Right renal cortex interstitium (tissue), 3 donors: ENCODE measurements around the gene GOLGA5. TPM values are rescaled to one million over a fixed set of nuclear protein-coding genes. Genes with fewer than 3 reads are reported as not detected.
"Not testable (repeated sequence)": the region's sequence is repeated elsewhere in the genome, so short reads cannot be mapped to it uniquely, and the experiment has no call there.

Experiments
- DNase-seq, 3 donors: peaks; one replicate each; pipeline ENCODE4 v3.0.0-alpha.2; 2013; ENCODE audit warnings: low read depth in 3 of 3, low spot score in 2 of 3
- polyA plus RNA-seq, 3 donors: library from polyadenylated mRNA; unstranded; fragments of 120-200 nt; gene quantifications; one replicate each; pipeline ENCODE4 v1.2.1, GENCODE V29; 2013; ENCODE audit not compliant: insufficient read length in 3 of 3

The GOLGA5 gene
- polyA plus RNA-seq, 3 donors, result 45.4 to 52.6 (median 50.6) TPM

DNA sequence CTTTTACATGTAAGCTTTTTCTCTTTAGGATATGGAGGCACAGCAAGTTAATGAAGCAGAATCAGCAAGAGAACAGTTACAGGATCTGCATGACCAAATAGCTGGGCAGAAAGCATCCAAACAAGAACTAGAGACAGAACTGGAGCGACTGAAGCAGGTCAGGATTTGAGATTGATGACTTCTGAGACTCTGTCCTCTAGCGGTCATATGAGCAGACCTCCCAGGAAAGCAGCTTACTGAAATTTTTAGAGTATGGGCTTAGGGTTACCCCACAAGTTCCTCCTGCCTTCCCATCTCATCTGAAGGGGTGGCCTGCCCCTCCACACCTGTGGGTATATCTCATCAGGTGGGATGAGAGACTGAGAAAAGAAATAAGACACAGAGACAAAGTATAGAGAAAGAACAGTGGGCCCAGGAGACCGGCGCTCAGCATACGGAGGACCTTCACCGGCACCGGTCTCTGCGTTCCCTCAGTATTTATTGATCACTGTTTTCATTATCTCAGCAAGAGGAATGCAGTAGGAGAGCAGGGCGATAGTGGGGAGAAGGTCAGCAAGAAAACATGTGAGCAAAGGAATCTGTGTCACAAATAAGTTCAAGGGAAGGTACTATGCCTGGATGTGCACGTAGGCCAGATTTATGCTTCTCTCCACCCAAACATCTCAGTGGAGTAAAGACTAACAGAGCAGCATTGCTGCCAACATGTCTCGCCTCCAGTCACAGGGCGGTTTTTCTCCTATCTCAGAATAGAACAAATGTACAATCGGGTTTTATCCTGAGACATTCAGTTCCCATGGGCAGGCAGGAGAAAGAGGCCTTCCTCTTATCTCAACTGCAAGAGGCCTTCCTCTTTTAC lies 25.8 kb downstream of the GOLGA5 start:
- not testable (repeated sequence) for DNase-seq

DNA sequence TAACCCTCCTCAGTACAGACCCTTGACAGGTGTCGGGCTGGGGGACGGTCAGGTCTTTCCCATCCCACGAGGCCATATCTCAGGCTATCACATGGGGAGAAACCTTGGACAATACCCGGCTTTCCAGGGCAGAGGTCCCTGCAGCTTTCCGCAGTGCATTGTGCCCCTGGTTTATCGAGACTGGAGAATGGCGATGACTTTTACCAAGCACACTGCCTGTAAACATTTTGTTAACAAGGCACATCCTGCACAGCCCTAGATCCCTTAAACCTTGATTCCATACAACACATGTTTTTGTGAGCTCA lies 26.4 kb downstream of the GOLGA5 start:
- not testable (repeated sequence) for DNase-seq

DNA sequence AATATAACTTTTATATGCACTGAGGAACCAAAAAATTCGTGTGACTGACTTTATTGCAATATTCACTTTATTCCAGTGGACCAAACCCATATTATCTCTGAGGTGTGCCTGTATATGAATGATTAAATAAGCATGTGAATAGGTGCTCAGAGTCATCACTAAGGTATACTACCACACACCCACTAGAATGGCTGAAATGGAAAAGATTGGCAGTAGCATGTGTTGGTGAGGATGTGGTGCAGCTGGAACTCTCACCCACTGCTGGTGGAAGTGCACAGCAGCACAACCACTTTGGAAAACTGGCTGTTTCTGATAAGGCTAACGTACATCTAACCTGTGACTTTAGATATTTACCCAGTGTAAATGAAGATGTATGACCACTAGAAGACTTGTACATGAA lies 36.8 kb downstream of the GOLGA5 start:
- DNase-seq, result no peak

DNA sequence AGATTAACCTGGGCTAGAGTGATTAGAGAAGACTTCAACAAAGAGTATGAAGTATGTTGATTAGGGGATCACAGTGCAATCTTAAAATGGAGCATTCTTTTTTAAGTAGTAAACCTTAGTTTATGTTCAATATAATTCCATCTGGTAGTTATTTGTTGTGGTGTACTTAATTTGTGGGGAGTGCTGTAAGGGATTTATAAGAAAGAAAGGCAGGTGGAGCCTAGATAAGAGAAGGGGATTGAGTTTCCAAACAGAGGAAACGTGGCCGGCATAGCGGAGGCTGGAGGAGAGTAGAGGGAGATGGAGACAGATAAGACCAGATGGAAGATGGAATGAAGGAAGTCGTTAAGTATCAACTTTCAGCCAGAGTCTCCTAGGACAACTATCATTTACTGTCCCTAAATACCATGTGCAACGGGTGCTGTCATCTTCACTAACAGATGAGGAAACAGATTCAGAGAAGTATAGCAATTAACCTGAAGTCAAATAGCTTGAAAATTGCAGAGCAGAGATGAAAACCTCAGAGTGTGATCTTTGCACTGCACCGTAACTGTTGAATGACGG lies 38.1 kb downstream of the GOLGA5 start:
- no peak for DNase-seq

DNA sequence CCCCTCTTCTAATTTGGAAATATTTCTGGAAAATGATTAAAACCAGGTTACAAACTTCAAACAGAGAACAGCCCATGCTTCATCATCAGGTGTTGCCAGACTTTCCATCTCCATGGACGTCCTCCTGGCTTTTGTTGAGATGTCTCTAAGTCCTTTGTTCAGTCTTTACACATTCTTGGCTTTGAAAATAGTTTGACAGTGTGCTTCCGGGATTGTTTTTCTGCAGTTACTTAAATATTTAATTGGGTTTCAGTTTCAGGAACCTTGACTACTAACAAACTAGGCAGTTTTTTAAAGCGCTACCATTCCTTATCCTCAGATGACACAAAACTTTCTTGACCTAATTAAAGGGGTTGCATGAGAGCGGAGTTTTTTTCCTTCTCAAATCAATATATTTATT lies 47.8 kb downstream of the GOLGA5 start:
- DNase-seq, result no peak

DNA sequence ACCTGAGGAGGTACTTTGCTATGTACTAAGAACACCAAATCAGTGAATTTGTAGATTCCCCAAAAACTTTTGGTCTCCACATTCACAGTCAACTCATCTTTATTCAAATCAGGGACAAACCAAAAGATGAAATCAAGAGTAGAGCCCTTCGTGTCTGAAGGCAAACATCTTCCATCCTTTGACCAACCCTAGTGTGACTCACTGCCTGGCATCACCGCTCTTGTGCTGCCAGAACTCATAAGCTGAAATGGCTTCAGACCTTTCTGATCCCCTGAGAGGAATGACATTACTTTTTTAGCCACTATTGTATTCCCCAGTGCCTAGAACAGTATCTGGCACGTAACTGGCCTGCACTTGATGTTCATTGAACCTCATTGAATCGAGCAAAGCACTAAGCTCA lies 50.1 kb downstream of the GOLGA5 start:
- DNase-seq, result no peak

DNA sequence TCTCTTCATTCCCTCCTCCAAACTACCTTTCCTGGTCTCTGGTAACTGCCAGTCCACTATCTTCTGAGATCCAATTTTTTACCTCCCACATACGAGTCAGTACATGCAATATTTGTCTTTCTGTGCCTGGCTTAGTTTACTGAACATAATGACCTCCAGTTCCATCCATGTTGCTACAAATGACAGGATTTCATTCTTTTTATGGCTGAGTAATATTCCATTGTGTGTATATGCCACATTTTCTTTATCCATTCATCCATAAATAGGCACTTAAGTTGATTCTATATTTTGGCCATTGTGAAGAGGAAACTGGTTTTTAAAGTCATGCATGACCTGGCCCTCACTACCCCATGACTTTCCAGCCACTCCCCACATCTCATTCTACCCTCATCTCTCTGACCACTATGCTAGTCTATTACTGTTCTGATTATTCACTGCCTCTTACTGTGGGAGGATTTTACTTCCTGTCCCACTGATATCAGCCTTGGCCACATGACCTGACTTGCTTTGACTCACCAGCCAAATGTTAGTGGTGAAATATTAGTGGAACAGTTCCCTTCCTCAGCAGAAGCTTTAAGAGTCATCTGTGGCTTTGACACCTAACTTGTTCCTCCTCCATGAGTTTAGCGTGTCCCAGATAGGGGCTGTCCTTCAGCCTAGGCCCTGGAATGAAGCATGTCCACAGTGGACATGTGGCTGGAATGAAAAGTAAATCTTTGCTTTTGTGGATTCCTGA lies 52.2 kb downstream of the GOLGA5 start:
- DNase-seq, result no peak

DNA sequence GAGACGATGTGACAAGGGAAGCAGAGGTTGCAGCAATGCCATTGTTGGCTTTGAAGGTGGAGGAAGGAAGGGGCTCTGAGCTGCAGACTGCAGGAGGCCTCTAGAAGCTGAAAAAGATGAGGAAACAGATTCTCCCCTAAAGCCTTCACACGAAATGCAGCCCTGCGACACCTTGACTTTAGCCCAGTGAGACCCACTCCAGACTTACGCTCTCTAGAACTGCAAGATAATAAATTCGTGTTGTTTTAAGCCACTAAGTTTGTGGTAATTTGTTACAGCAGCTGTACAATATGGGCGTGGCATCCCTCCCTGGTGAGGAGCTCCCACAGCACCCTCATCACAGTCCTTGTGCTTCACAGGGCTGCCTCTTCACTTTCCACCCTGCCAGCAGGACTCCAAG lies 53.2 kb downstream of the GOLGA5 start:
- DNase-seq, result no peak

DNA sequence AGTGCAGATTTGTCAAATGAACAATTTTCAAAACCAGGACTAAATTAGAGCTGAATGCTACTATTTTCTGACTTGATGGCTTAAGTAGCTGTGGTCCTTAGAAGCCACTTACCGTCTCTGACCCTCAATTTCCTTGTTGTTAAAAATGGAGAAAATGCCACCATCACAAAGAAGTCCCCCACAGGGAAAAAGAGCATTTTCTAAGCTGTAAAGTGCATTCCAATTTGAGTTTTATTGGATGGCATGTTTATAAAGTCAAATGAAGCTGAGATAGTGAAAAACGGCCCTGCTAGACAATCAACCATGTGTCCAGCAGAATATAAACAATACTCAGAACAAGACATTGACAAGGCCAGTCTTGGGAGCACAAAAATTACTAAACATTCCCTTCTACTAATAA lies 53.6 kb downstream of the GOLGA5 start:
- DNase-seq, result no peak

DNA sequence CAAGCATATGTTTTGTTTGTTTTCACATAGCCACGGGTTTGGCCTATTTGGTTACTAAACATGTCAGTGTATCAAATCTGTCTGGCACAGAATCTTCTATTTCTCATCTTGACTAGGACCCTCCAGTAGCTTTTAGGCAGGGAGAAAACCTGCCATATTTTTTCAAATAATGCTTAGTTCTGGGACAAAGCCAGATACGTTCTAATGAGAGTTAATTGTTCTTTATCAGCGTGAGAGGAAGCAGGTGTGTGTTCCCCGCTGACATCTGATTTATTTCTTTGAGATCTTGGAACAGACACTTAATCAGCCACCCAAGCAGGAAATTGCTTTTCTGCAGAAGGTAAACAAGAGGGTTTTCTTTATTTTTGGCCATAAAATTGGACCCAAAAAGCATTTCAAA lies 54.8 kb downstream of the GOLGA5 start:
- peak in 1 of 3 donors; percentile 13 for DNase-seq

DNA sequence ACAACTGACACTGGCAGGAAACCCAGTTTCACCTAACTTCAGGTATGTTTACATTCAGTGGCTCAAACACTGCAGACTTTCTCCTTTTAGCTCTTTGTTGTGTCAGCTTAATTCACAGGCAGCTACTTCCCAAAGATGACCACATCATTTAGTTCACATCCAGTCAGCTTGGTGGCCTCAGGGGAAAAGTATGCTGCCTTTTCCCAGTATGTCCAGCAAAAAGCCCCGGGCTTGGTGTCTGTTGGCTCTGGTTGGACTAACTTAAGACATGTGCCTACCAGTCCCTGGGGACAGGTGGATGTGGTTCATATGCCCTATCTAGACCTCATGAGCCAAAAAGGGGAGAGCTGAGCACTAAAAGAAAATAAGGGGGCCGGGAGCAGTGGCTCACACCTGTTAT lies 56.4 kb downstream of the GOLGA5 start:
- DNase-seq, result no peak

DNA sequence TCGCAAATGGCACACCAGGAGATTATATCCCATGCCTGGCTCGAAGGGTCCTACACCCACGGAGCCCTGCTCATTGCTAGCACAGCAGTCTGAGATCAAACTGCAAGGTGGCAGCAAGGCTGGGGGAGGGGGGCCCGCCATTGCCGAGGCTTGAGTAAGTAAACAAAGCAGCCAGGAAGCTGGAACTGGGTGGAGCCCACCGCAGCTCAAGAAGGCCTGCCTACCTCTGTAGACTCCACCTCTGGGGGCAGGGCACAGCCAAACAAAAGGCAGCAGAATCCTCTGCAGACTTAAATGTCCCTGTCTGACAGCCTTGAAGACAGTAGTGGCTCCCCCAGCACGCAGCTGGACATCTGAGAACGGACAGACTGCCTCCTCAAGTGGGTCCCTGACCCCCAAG lies 59.0 kb downstream of the GOLGA5 start:
- not testable (repeated sequence) for DNase-seq

DNA sequence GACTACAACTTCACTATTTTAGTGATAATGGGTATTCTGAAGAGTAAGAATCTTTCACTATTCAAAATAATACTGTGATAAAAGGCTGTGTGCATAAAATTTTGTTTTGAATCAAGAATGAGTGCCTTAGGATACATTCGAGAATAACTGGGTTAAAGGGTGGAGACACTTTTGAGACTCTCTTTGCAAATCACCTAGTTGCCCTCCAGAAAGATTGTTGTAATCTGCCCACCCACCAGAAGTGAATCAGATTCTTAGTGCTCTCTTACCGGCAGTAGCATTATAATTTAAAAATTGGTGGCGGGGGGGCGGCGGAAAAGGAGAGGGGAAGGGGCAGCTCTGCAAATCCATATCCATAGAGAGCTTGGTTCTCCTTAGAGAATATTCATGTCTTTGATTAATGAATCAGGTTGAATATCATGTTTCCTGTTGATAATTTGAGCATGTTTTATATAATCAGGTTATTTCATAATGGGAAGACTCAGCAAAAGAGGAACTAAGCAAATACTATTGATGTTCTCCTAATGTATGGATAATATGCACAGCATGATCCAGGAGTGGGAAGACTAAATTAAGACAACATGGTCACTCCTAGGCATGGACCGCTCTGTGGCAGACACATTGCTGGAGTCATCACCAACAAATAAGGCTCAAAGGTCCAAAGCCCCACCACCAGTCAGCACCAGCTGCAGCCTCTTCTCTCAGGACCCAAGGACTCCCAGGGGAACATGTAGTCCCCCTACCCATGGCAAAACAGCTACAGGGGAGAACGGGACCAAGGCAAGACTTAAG lies 66.1 kb downstream of the GOLGA5 start:
- no peak for DNase-seq

DNA sequence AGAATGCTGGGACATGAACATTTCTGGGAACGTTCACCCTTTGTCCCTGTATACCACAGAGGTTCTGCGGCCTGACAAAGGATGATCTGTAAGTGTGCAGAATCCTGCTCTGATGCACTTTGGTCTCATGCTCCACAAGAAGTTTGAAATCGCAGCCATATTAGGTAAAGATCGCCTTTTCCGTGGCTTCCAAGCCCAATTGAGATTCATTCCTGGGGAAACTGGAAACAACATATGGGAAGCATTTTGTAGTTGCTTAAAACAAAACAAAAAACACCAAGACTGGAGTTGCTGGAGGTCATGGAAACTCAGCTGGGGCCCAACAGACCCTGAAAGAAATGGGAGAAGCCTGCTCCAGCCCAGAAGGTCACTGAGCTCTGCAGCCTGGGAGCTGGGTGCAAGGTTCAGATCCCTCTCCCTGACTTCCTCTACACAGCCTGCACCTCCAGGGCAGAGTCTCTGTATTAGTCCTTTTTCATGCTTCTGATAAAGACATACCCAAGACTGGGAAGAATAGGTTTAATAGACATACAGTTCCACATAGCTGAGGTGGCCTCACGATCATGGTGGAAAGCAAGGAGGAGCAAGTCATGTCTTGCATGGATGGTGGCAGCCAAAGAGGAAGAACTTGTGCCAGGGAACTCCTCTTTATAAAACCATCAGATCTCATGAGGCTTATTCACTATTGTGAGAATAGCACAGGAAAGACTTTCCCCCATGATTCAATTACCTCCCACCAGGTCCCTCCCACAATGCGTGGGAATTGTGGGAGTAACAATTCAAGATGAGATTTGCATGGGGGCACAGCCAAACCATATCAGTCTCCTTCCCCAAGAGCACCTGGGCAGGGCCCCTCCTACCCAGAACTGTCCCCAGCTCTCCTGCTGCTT lies 68.0 kb downstream of the GOLGA5 start:
- no peak for DNase-seq

DNA sequence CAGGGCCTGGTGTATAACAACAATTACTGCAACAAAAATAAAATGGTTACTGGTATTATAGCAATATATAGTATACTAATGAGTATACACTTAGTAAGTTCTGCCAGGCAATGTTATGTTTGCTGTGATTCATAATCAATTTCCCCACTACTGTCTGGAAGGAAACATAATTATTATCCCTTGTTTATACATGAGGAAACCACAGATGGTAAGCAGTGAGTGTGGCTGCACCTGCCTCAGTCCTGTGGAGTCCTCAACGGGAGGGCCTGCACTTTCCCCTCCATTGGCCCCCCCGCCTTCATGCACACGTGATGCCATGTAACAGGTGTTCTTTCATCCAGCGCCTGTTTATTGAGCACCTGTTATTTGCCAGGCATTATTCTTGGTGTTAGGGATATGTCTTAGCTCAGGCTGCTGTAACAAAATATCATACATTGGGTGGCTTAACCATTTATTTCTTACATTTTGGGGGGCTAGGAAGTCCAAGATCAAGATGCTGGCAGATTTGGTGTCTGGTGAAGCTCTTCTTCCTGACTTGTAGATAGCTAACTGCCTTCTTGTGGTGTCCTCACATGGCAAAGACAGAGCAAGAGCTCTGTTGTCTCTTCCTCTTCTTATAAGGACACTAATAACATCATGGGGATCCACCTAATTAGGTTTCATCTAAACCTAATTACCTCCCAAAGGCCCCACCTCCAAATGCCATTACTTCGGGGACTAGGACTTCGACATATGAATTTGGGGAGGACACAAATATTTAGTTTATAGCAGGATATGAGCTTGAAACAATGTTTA lies 69.4 kb downstream of the GOLGA5 start:
- no peak for DNase-seq

DNA sequence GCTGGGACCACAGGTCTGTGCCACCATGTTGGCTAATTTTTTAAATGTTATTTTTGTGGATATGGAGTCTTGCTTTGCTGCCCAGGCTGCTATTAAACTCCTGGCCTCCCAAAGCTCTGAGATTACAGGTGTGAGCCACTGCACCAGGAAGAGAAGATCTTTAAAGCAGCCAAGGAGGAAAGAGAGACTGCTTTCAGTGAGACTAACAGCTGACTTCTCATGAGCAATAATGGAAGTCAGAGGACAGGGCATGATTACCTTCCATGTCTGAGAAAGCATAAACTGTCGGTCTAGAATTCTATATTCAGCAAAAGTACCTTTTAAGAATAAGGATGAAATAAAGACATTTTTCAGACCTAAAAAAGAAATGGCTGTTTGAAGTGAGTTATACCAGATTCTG lies 71.6 kb downstream of the GOLGA5 start:
- no peak for DNase-seq

DNA sequence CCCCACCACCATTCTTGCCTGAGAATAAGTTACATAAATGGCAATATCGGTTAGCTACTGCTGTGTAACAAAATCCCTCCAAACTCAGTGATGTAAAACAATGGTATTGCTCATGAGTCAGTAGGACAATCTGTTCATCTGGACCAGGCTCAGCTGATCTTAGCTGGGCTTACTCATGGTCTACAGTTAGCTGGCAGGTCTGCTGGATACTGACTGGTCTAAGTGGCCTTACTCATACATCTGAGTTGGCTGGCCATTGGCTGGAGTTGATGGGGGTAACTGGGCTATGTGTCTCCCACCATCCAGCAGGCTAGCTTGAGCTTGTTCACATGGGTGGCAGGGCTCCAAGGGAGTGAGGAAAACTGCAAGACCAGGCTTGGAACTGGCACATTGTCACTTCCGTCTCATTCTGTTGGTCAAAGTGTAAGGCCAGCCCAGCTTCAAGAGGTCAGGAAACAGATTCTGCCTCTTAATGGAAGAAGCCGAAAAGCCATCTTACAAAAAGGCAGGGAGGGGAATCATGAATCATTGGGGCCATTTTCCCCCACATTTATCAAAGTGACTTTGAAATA lies 72.2 kb downstream of the GOLGA5 start:
- DNase-seq, result no peak

DNA sequence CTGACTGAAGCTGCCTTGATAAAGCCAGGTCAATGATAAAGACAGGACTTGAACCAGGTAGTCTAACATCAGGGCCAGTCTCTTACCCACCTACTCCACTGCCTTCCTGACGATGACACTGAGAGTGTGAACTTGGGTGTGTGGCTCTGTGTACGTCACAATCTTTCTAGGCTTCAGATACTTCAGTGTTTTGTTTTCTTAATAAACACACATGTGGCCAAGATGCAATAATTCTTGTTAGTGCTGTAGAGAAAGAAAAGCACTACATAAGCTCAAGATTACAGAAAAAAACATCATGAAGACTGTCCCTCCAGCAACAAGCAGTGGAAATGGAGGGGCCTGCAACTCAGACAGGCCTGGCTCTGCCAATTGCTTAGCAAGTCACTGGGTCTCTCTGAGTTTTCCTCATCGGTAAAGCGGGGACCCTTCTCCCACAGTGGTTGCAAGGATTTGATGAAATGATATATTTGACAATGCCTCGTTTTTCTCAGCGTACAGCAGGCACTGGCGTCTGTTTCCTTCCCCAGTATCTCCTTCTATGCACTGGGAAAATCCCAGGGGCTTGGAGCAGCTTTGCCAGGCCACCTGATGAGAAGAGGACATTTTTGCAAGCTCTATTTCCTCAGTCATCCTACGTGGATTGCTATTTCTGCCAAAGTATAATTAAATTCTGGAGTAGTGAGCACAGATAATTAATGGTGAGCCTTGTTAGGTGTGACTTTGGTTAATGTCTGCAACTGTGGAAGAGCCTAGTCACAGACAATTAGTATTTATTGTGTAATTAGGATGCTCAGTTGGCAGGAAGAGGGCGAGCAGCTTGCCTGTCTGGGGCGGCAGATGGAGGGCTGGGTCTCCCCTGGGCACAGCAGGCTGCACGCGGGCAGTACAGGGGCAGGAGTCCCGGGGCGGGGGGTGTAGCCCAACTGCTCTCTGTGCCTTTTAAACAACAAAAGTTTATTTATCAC lies 73.1 kb downstream of the GOLGA5 start:
- DNase-seq, result no peak
